SH-SY5Y (cell line): ENCODE measurements around the gene CES3.

Source experiments
- GATA2 ChIP-seq: IDR thresholded peaks from 2 replicates; pipeline ENCODE4 v1.6.1; 2011; ENCODE audit warnings: mild to moderate bottlenecking, low read depth, low read length
- GATA3 ChIP-seq: IDR thresholded peaks from 2 replicates; pipeline ENCODE4 v1.6.1; 2011; ENCODE audit warnings: low read depth, mild to moderate bottlenecking, low read length, moderate library complexity

- TF ChIP-seq GATA3, result no peak
- no peak for TF ChIP-seq GATA2
These were observed 37.8 kb upstream of the CES3 start for GRCh38 chr16:66923247-66923731.
